Loucy (cell line): ENCODE data around the gene CDNF.

ENCODE experiments used
- H2AFZ ChIP-seq: fragments of 200-600 bp; sonication (generic); 2 replicates; pipeline ENCODE4 v1.6.0; 2016; ENCODE audit warnings: antibody characterized with exemption, mild to moderate bottlenecking, low read length, moderate library complexity
- H3F3A ChIP-seq: fragments of 200-600 bp; 2 replicates; pipeline ENCODE4 v1.6.0; 2016; ENCODE audit warnings: antibody characterized with exemption, low read depth, mild to moderate bottlenecking
- H3K27me3 ChIP-seq: fragments of 200-600 bp; sonication (generic); 2 replicates; pipeline ENCODE4 v1.6.1; 2014; ENCODE audit warnings: low read length, mild to moderate bottlenecking; ENCODE audit not compliant: insufficient read depth, poor library complexity, severe bottlenecking
- H3K36me3 ChIP-seq: fragments of 200-600 bp; sonication (generic); 2 replicates; pipeline ENCODE4 v1.6.1; 2016; ENCODE audit warnings: low read length; ENCODE audit not compliant: insufficient read depth
- H3K4me1 ChIP-seq: fragments of 200-600 bp; sonication (generic); 2 replicates; pipeline ENCODE4 v1.5.1; 2014; ENCODE audit warnings: low read length, mild to moderate bottlenecking; ENCODE audit not compliant: insufficient read depth, poor library complexity, severe bottlenecking
- H3K4me2 ChIP-seq: fragments of 200-600 bp; sonication (generic); 2 replicates; pipeline ENCODE4 v1.6.0; 2014; ENCODE audit warnings: antibody characterized with exemption, low read length, low read depth, mild to moderate bottlenecking; ENCODE audit not compliant: poor library complexity, severe bottlenecking
- H3K4me3 ChIP-seq: fragments of 200-600 bp; sonication (generic); 2 replicates; pipeline ENCODE4 v1.5.1; 2014; ENCODE audit warnings: low read length, mild to moderate bottlenecking, mixed read lengths; ENCODE audit not compliant: poor library complexity, severe bottlenecking
- H3K79me2 ChIP-seq: fragments of 200-600 bp; sonication (generic); 2 replicates; pipeline ENCODE4 v1.6.1; 2014; ENCODE audit warnings: low read length; ENCODE audit not compliant: insufficient read depth
- H3K9ac ChIP-seq: fragments of 200-600 bp; sonication (generic); 2 replicates; pipeline ENCODE4 v1.6.0; 2014; ENCODE audit warnings: mild to moderate bottlenecking, low read depth, low read length, moderate library complexity; ENCODE audit not compliant: poor library complexity, severe bottlenecking
- H3K9me2 ChIP-seq: fragments of 200-600 bp; sonication (generic); replicated peaks from 2 replicates; pipeline ENCODE4 v1.6.1; 2016; ENCODE audit warnings: low read depth, low read length, mixed read lengths
- H3K9me3 ChIP-seq: fragments of 200-600 bp; sonication (generic); 2 replicates; pipeline ENCODE4 v1.6.1; 2014; ENCODE audit warnings: mild to moderate bottlenecking, antibody characterized with exemption, low read length, low read depth; ENCODE audit not compliant: insufficient read depth
- H4K20me1 ChIP-seq: fragments of 200-600 bp; sonication (generic); 2 replicates; pipeline ENCODE4 v1.6.0; 2014; ENCODE audit warnings: antibody characterized with exemption, low read length, mild to moderate bottlenecking; ENCODE audit not compliant: insufficient read depth, poor library complexity, severe bottlenecking
- CTCF ChIP-seq: fragments of 200-600 bp; sonication (generic); conservative IDR thresholded peaks from 2 replicates; pipeline ENCODE4 v1.5.1; 2014; ENCODE audit warnings: mild to moderate bottlenecking, antibody characterized with exemption, low read length
- EZH2phosphoT487 ChIP-seq: fragments of 200-600 bp; IDR thresholded peaks from 2 replicates; pipeline ENCODE4 v1.6.1; 2018; ENCODE audit warnings: antibody characterized with exemption, mild to moderate bottlenecking, moderate library complexity, borderline replicate concordance

Gene CDNF

GRCh38 chr10:14770927-14771326, 66.9 kb downstream of the CDNF start:
- no peaks in the 10 kb centered on the region for H3K9me3 ChIP-seq
- no peaks in the 10 kb centered on the region for H3K79me2 ChIP-seq
- no peaks in the 10 kb centered on the region for H3K36me3 ChIP-seq
- no peaks in the 10 kb centered on the region for H3K9me2 ChIP-seq
- H3K4me3 ChIP-seq, result no peak overlapping the region
- H3K4me1 ChIP-seq, result no peaks in the 10 kb centered on the region
- H3K9ac ChIP-seq, result no peak overlapping the region
- H4K20me1 ChIP-seq, result no peaks in the 10 kb centered on the region
- TF ChIP-seq CTCF, result no peak
- TF ChIP-seq EZH2phosphoT487, result no peak
- no peak overlapping the region for H2AFZ ChIP-seq
- no peaks in the 10 kb centered on the region for H3K27me3 ChIP-seq
- H3K4me2 ChIP-seq, result no peak overlapping the region
- no peaks in the 10 kb centered on the region for H3F3A ChIP-seq
